GM21723 (cell line): ENCODE data around the gene CD79A.
"Not testable (repeated sequence)": the region's sequence is repeated elsewhere in the genome, so short reads cannot be mapped to it uniquely, and the experiment has no call there.

Experiments
- ATAC-seq: cut with Tn5 transposase; IDR thresholded peaks from one replicate; pipeline ENCODE4 v1.9.1; 2021; ENCODE audit warnings: mild to moderate bottlenecking, moderate library complexity; ENCODE audit not compliant: unreplicated experiment

CD79A gene

DNA sequence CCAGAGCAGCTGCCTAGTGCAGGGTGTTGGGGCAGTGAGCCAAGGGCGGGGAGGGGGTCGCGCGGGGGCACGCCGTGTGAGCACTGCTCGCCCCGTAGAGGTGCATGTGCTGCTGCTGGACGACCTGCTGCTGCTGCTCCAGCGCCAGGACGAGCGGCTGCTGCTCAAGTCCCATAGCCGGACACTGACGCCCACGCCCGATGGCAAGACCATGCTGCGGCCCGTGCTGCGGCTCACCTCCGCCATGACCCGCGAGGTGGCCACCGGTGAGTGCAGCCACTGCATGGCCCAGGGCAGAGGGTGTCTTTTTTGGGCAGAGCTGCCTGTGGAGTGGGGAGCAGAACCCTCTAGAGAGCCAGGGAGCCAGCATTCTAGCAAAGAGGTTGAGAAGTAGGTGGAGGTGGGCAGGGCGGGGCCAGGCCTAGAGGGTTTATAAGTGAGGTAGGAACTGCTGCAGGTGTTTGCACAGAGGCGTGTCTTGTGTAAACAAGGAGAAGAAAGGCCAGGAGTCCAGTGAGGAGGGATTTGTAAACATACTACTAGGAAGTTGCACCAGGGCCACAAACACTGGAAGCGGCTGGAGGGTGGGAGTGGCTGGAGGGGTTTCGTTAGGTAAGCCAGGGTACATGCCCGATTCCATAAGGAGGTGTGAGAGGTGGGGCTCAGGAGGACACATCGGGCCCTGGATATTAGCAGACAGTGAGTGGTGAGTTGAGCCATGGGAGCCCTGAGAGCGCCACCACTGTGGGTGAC lies 27.2 kb downstream of the CD79A start:
- ATAC-seq, result no peak

DNA sequence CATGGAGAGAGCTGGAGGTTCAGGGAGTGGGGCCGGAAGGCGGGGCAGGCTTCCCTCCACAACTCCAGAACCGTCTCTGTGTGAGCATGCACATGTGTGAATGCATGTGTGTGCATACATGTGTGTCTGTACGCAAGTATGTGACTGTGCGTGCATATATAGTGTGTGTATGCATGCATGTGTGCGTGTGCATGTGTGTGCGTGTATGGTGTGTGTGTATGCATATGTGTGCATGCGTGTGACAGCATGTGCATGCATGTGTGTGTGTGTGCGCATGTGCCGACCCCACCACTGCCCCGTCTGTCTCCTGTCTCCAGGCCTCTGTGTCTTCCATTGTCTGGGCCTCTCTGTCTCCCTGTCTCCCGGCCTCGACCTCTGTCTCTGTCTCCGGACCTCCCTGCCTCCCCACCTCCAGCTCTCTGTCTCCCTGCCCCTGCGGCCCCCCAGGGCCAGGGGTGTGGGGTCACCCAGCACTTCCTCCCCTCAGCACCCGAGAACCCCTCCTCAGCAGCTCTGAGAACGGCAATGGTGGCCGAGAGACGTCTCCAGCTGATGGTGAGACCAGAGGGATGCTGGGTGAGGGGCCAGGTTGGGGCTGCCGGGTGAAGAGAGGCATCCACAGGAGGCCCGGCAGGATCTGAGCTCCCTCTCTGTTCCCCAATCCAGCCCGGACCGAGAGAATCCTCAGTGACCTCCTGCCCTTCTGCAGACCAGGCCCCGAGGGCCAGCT lies 28.4 kb downstream of the CD79A start:
- ATAC-seq, result no peak

DNA sequence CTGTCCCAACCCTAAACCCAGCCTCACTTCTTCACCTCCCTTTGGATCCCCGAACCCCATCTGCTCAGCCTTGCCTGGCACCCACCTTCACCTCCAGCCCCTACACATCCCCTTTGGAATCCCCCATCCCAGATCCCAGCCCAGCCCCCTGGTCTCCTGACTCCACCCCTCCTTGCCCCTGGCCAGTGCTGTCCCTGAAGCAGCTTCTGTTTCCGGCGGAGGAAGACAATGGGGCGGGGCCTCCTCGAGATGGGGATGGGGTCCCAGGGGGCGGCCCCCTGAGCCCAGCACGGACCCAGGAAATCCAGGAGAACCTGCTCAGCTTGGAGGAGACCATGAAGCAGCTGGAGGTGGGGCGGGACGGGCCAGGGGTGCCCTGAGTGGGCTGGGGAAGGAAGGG lies 29.2 kb downstream of the CD79A start:
- ATAC-seq, result no peak

DNA sequence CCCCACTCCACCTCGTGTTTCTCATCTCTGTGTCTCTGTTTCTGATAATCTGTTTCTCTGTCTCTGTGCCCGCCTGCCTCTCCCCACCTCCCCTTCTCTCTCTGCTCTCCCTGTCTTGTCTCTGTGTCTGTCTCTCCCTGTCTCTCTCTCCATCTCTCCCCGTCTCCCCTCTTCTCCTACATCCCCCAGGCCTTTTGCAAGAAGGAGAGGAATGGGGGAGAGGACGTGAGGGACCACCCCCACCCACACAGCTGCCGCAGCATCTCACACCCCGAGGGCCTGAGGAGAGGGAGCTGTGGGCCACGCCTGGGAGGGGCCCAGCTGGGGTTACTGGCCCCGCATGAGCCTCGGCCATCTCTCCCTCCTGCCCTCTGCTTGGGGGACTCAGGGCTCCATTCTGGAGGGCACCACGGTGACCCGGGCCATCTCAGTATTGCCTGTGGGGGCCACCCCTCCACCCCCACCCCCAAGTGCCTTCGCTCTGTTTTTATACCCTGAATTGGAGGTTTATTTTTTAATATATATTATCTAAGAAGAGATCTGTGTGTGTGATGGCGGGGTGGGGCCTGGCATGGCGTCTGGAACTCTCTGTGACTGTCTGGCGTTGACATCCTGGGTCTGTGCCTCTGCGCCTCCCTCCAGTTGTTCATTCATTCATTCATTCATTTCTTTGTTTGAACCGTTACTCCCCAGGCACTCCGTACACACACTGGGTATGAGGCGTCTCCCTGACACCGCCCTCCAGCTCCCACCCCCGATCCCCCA lies 30.0 kb downstream of the CD79A start:
- ATAC-seq, result no peak

DNA sequence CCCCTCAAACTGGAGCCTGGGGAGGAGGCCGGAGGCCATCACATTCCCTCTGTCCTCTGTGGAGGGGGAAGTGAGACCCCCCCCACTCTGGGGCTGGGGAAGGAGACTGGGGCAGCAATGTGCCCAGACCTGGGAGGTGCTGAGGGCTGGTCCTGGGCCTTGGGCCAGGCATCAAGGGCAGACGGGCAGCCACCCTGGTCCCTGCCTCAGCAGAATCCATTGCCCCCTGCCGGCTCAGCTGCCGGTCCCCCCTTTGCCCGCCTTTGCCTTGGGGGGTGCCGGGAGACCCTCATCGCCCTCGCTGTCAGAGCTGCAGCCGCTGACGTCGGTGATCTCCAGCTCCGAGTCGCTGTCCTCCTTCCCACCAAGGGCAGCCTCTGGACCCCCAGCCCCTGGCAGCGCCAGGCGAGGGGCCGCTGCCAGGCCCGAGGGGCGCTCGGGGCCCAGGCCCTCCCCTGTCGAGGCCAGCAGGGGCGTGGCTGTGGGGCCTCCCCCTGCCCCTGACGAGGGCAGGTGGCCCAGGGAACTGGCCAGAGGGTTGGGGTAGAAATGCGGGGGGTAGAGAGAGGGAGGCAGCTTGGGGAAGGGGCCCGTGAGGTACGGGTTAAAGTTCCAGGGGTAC lies 31.0 kb downstream of the CD79A start:
- no peak for ATAC-seq

DNA sequence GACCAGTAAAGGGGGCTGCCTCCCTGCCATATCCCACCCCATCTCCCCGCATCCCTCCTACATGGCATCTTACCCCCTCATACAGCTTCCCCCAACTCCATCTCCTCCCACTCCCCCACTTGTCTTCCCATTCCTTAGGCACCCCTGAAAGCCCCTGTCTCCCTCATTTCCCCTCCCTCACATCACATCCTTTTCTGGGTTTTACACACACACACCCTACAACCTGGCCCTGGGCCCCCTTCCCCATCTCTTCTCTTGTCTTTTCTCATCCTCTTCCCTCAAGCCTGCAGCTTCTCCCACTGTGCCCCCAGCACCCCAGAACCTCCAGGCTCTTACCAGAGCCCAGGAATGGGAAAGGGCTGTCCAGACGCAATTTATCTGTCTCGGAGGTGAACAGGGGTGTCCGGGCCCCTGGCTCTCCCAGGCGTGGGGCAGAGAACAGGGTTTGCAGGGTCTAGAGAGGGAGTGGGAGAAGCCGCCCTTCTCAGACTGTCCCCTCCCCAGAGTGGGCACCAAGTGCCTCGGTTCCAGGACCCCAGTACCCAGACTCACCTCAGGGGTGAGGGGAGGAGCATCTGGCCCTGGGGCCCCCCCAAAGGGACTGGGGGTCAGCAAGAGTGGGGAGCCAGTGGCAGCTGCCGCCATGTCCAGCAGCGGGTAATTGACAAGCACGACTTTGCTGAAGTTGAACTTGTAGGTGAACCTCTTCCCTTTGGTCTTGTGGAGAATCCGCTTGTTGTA lies 31.8 kb downstream of the CD79A start:
- no peak for ATAC-seq

DNA sequence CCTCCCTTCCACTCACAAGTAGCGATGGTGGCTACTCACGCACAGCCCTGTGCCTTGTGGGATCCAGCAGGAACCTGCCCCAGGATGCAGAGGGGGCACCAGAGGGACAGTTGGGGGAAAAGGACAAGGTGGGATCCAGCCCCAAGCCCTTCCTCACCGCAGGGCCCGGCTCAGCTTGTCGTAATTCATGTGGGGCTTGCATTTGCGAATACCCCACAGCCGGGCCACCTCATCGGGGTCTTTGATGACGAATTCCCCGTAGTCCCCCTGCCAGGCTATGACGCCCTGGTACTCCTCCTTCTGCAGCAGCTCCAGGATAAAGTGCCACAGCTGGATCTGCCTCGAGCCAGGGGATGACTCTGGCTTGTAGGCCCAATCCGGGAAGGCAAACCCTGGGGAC lies 32.6 kb downstream of the CD79A start:
- ATAC-seq, result no peak

DNA sequence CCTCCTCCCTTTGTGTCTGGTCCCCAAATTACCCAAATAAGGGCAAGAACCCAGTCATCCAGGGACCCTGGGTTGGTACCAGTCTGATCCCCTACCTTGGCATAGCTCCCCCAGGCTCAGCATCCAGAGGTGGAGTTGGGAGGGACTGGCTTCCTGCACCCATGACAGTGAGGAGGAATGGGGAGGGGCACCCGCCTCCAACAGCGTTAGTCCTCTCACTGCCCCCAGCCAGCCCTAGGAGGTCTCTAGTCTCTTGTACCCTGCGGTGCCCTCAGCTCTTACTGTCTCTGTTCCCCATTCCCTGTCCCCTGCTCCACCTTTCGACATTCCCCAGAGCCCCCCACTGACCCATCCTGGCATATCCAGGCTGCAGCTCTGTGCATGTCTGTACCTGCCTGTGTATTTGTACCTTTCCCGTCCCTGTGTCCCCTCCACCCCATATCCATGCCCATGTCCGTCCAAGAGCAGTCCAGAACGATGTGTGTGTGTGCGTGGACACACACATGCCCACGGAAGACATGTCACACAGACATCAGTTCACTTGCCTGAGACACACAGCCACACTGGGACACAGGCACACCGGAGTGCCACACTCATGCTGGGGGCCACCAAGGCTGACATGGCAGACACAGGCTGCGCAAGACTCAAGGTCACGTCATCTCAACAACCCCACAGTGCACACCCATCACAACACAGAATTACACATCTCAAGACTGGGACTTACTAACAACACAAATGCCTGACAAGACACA lies 33.3 kb downstream of the CD79A start:
- ATAC-seq, result no peak

DNA sequence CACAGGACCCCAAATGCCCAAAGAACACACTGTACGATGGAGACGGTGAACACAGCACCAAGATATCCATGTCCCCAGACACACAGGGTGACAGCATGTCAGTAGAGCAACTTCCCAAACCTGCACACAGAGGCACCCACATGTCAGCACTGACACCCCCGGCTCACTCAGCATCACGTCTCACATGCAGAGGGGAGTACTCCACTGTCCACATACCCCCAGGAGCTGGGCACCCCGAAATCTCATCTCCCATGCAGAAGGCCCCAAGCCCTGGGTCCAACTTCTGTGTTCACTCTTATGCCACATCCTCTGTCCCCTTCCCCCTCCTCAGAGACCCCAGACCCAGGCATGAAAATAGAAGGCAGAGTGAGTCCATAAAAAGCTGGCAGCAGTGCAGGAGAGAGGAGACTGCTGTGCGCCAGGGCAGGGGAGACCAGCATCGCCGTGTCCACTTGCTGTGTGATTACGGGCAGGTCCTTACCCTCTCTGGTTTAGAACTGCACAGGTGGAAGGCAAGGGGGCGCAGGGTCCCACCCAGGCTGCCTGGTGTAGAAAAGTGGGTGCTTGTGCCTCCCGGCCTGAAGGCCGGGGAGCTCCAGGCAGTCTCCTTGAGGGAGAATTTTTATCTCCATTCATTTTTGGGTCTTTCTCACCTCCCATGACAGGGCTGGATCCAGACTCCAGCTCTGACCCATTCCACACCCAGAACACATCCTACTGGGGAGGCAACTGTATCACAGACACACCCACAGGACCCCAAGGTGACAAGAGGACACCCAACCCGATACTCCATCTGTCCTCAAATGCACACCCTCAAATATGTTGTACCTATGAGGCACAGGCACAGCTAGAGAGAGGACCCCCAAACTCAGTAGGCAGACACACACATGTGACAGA lies 34.2 kb downstream of the CD79A start:
- ATAC-seq, result no peak

DNA sequence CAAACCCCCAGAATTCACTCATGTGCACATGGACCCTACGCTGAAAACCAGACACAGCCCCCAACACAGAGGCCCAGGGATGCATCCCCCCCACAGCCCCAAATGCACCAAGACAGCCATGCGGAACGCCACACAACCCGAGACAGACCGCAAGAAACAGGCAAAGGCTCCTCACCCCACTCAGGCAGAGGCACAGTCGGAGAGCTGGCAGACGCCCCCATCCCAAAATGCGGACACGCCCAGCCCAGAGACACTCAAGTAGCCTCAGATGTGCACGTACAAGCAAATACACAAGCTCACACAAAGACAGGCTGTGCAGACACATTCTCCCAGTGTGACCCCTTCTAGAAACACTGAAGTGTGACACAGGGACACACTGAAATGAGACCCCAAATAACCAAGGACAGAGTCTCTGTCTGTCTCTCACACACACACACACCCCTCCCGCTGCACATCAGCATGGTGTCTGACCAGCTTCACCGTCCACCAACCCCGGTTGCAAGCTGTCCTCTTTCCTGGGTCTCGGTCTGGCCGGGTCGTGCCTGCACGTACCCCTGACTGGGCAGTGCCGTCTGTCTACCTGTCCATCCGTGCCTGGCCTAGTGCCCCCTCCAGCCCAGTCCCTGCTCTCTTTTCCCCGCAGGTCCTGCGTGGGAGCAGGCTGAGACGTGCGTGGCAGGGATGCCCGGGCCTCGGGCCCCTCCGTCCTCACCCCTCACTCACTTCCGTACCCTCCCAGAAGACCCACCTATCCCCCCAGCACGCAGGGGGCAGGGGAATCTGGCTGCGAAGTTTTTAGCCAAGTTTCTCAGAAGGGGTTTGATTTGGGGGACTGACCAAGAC lies 35.0 kb downstream of the CD79A start:
- no peak for ATAC-seq

DNA sequence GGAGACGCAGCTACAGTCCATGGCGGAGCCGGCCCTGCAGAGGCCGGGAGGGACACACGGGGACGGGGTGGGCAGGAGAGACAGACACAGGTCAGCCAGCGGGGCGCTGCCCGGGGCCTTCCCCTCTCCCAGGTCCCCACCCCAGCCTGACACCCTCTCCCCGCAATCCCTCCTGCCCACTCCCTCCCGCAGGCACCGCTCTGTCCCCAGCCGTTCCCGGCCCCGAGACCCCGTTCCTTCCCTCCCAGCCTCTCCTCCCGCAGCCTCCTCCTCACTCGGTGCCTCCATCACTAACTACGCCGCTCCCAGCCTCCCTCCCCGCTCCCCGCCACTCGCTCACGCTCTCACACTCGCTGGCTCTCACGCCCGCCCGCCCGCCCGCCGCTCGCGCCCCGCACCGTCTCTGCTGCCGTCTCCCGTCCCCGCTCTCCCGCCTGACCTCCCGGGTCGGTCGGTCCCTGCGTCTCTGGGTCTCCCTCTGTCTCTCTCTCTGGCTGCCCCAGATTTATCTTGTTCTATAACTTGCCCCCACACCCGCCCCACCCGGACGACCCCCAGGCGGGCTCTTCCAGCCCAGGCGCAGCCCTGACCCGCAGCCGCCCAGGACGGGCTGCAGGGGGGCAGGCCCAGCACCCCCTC lies 35.9 kb downstream of the CD79A start:
- no peak for ATAC-seq

DNA sequence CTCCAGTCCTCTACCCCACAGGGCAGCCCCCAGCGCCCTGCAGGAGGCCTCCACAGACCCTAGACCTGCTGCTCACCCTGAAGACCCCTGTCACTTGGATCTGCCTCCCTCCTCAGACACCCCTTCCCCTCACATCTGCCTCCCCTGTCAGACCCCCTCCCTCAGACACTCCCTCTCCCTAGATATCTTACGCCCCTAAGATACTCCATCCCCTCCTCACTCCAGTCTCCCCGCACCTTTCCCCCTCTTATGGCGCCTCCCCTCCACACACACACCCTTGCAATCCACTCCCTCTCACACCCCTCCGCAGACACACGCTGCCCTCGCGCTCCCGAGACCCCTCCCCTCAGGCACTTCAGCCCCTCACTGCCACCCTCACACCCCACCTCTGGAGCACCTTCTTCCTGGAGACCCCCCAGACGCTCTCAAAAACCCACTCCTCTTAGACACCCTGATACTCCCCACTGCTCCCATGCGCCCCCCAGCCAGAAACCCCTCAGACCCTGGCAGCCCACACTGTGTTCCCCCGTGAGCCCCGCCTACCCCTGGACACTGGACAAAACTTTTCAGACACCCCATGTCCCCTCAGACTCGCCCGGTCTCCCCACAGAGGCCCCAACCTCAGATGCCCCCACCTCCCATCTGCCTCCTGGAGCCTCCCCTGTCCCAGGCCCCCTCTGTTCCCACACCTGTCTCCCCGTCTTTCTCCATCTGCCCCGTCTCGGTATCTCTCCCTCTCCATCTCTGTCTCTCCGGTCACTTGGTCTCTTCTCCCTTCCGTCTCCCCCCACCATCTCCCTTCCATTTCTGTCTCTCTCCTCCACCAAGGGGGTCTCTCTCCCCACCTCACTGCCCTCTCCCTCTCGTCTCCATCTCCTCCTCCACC lies 36.7 kb downstream of the CD79A start:
- no peak for ATAC-seq

DNA sequence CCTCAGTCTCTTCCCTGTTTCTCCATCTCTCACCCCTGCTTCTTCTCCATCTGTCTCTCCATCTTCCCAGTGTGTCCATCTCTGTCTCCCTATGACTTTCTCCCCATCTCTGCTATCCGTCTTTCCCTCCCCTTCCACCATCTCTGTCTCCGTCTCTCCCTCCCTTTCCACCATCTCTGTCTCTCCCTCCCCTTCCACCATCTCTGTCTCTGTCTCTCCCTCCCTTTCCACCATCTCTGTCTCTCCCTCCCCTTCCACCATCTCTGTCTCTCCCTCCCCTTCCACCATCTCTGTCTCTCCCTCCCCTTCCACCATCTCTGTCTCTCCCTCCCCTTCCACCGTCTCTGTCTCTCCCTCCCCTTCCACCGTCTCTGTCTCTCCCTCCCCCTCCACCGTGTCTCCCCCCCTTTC lies 37.4 kb downstream of the CD79A start:
- not testable (repeated sequence) for ATAC-seq

DNA sequence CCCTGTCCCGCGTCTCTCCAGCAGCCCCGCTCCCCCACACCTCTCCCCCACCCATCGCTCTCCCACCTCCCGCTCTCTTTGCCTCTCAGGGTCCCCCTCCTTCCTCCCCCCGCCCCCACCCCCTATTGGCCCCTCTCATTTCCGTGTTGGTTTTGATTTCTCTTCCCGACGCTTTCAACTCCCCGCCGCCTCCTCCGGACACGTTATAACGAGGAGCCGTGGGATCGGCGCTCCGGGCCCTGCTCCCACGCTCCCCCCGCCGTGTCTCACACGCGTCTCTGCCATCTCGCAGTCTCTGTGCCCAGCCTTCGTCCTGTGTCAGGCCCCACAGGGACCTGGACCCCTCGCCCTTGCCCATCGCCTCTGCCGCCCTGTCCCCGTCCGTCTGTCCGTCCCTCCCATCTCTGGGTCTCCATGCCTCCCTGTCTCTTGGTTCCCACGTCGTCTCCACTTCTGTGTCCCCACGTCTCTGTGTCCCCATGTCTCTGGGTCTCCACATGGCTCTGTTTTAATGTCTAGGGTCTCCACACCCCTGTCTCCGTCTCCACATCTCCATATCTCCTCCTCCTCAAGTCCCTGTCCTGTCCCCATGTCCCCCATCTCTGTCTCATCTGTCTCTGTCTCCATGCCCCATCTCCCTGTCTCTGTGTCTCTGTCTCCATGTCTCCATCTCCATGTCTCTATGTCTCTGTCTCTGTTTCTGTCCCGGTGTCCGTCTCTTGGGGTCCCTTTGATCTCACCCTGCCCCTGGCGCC lies 38.1 kb downstream of the CD79A start:
- no peak for ATAC-seq

DNA sequence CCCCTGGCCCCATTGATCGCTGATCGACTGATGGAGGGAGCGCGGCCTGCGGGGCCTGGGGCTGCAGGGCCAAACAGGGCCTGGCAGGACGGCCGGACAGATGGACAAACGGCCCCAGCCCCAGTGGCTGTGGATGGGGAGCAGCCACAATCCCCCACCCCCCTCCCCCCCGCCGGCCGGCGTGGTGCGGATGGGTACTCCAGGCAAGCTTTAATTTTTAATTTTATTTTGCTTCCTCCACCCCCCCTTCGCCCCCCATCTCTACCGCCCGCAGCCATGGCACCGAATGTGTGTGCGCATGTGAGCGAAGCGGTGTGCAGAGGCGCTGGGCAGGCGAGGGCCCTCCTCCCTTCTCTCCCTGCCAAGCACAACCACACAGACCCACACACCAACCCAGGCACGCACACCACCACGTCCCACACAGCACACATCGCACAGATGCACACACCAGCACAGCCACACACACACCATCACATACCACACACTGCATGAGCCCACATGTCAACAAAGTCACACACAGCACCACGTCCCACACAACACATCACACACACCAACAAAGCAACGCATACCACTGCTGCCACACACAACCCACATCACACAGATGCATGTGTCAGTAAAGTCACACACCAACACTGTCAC lies 38.8 kb downstream of the CD79A start:
- ATAC-seq, result no peak
